T47D (cell line): ENCODE data around the gene VPS51.

ENCODE experiments used
- DNase-seq, 2 experiments: peaks; one replicate each; pipeline versions ENCODE4 v3.0.0 to v3.0.0-alpha.2; 2011 to 2012; ENCODE audit warnings: low read depth in 1 of 2, low spot score in 1 of 2
- JUND ChIP-seq: IDR thresholded peaks from 2 replicates; pipeline ENCODE4 v1.6.1; 2012; ENCODE audit warnings: low read depth
- in situ Hi-C: cut with HindIII; loops from 2 replicates; pipeline ENCODE4 v1.10.0; 2016; ENCODE audit warnings: low sequenced_read_pairs, low pct_unique_long_range_greater_than_20kb

VPS51 gene

DNA sequence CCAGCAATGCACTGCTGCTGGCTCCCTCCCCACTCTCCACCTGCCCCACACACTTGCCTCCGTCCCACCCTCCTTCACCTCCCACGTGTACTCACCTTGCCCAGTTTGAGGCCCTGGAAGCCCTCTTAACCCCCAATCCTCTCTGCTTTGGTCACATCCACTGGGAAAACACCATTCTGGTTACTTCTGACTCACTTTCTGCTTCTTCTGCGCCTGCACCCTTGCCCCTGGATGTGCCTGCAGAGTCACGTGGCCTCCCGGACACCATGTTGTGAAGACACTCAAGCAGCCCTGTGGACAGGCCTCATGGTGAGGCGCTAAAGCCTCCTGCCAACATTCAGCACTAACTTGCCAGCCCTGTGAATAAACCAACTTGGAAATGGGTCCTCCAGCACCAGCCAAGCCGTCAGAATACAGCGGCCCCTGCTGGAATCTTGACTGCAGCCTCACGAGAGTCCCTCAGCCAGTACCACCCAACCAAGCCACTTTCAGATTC is 35.1 kb upstream of the VPS51 start:
- in situ Hi-C loops: no loop called here
- no peak for TF ChIP-seq JUND
- DNase-seq: peak in 1 of 2 experiments; percentile 41

DNA sequence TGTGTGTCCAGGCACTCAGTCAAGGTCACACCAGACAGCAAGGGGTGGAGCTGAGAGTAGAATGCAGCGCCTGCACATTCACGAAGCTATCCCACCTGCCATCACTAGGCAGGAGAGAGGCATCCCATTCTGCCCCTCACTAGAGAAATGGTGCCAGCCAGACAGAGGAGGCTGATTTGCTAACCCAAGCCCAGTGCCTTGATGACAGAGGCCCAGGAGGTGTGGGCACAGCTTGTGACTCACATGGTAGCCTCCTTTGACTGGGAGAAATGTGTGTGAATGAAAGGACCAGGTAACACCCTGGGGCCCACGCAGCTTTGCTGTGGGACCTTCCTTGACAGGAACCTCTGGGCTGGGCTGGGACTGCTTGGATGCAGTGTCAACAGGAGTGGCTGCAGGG is 32.5 kb upstream of the VPS51 start:
- no peak for DNase-seq

DNA sequence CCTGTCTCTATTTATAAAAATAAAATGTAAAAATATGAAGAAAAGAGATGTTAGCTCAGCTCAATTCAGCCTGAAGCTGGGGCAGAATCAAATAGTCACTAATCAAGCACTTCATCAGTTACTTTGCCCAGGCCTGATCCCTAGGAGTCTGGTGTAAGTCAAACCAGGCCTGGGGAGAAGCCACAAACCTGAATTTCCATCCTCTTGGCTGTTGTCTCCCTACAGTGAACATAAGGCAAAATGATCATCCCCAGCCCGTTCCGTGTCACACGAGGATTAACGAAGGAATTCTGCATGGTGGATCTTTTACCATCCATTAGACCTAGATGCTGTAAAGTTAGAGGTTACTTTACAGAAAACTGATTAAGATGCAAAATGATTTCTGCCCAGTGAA is 31.2 kb upstream of the VPS51 start:
- in situ Hi-C loops: no loop called here
- no peak for TF ChIP-seq JUND

More for the DNA sequence above, 32.5 kb upstream of the VPS51 start:
- in situ Hi-C loops: no loop called here
- no peak for TF ChIP-seq JUND

DNA sequence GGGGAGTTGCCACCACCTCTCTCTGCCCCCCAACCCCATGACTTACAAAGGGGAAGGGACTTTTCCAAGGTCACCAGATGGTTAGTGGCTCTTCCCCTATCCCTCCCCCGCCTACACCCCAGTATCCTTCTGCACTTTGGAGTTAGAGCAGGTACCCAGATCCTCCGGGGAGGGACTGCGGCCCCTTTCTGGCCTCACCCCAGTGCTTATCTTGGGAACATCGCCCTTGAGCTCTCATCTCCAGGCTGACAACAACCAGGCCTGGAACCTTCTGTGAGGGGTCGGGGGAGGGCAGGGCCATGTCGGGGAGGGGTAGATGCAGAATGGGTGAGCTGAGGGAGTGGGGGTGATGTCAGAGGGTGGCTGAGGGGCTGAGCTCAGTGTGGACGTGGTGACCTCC is 30.2 kb upstream of the VPS51 start:
- in situ Hi-C loops: no loop called here
- no peak for DNase-seq
- TF ChIP-seq JUND: no peak

More for the DNA sequence above, 31.2 kb upstream of the VPS51 start:
- DNase-seq: no peak

DNA sequence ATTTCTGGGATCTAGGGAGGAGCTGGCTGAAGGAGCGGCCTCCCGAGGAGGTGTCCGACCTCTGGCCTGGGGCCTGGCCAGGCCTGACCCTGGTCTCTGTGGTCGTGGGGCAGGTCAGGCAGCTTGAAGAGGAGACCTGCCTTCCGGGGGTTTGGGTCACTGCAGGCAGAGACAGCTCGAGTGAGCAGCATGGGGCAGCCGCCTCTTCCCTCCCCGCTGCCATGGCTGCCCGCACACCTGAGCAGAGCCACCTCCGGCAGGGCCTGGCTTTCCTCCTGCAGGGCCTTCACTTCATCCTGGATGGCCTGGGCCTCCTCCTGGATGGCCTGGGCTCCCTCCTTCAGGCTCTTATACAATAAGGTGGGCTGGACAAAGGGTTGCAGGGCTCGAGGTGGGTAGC is 29.7 kb upstream of the VPS51 start:
- DNase-seq: no peak

DNA sequence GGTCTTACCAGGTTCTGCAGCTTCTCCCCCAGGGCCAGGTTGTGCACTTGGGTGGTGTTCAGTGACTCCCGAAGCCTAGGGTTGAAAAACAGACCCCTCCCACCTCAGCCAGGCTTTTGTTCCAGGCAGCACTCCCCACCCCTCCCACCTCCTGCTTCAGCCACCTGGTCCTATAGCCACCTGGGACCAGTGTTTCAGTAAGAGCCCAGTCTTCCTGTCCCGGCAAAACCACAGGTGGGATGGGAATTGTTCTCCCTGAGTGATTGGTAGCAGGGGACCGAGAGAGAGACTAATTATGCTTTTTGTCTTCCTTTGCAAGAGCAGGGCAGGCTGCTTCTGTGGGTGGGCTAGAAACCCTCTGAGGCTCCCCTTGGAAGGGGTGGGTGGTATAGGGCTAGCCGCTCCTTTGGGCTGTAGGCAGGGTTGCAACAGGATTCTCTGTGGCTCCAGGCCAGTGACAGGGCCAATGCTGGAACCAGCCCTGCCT is 29.2 kb upstream of the VPS51 start:
- DNase-seq: no peak
- in situ Hi-C loops: no loop called here
- no peak for TF ChIP-seq JUND

More for the DNA sequence above, 29.7 kb upstream of the VPS51 start:
- in situ Hi-C loops: no loop called here
- TF ChIP-seq JUND: no peak

DNA sequence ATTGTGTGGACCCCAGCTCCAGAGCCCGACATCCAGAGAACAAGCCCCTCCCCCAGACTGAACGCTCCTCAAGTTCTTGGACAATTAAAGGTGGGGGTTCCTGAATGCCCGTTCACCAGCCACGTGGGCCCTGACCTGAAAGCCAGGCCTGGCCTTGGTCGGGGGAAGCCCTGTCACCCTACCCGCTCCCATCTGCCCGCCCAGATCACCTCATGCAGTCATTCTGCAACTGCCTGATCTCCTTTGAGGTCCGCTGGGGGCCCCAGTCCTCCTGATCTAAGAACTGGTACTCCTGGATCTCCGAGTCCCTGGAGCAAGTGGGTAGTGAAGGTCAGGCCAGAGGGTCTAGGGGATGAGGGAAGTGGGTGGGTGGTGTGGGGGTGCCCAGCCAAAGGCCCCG is 28.6 kb upstream of the VPS51 start:
- in situ Hi-C loops: no loop called here
- no peak for DNase-seq
- no peak for TF ChIP-seq JUND

DNA sequence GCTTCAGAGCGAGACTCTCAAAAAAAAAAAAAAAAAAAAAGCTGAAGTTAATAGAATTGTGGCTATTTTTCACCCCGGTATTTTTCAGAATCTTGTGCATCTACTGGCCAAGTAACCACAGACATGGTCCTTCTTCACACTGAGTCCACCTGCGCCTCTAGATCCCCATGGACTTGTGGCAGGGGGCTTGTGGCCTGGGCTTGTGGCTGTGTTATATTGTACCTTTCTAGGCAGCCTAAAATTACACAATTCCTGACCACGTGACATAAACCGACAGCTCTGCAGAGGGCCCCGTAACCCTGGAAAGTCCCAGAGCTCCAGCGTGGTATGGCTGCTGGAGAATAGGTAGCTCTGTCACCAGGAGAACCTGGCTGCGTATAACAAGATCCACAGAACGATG is 26.8 kb upstream of the VPS51 start:
- DNase-seq: no peak
- in situ Hi-C loops: no loop called here
- no peak for TF ChIP-seq JUND

DNA sequence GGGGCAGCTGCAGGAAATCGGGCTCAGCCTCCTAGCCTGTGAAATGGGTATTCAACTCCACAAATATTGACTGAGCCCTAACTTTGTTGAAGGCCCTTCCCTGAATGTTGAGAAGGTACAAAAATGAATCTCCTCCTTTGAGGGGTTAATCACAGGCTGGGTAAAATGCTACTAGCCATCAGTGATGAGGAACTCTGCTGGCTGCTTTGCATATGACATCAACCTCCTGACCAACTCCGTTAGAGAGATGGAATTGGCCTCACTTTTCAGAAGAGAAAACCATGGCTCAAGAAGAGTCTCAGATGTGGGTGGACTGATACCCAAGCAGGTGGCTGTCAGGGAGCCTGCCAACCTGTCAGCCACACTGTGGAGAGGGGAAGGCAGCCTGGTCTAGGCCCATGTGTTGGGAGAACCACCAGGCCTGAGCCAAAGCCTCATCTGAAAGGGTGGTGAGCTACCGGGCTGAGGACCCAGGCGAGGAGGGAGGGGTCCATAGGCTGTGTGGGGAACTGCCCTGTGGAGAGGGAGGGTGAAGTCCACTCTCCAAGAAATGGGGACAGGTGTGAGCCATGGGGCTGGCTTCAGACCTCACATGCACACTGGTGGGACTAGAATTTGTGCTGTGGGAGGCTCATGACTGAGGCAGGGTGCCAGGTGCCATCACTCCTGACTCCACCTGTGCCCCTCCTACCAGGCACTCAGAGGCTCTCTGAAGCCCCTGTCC is 23.9 kb upstream of the VPS51 start:
- DNase-seq: no peak
- TF ChIP-seq JUND: no peak
- in situ Hi-C loops: no loop called here

DNA sequence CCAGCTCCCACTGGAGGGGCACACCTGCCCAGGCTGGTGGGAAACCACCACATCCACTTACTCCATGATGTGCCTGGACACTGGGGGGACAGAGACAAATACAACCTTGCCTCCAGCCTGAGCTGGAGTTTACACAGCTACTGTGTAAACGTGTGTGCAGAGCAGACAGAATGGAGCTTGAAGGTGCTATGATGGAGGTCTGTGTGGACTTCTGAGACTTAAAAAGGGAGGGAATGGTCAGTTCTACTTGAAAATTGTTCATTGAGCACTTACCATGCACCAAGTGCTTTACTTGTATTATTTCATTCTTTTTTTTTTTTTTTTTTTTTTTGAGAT is 23.4 kb upstream of the VPS51 start:
- no peak for TF ChIP-seq JUND
- in situ Hi-C loops: no loop called here
- no peak for DNase-seq

DNA sequence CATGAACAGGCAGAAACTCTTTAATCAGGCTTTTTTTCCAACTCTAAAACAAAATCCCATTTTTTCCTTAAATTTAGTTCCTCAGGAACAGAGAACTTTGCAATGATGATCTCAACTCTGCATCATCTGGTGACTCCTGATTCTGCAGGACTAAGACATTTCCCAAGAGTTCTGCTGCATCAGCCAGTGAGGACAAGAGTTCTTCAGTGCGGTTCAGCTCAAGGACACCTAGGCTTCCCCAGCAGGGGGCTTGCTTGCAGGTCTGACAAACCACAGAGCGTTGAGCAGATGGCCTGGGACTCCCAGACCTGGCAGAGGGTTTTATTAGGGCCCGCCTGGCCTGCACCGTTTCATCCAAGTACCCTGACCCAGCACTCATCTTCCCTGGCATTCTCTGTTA is 18.6 kb upstream of the VPS51 start:
- TF ChIP-seq JUND: no peak
- in situ Hi-C loops: no loop called here
- no peak for DNase-seq

DNA sequence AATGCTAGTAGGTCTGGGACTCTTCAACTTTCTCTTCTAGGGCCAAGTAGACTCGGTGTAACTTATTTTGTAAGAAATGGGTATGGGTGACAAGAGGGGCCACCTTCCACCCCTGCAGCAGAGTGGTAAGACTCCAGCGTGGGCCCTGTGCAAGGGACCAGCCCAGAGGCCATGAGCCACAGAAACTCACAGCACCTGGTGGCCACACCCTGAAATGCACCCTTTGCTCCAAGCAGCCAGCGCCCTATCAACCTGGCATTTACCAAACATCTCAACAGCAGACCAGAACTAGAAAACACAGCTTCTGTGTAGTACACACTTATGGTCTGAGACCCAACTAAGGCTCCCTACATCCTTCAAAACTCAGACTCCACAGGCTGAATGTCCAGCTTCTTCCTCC is 17.9 kb upstream of the VPS51 start:
- peak; percentile 52 to 71 for DNase-seq
- in situ Hi-C loops: no loop called here
- no peak for TF ChIP-seq JUND

DNA sequence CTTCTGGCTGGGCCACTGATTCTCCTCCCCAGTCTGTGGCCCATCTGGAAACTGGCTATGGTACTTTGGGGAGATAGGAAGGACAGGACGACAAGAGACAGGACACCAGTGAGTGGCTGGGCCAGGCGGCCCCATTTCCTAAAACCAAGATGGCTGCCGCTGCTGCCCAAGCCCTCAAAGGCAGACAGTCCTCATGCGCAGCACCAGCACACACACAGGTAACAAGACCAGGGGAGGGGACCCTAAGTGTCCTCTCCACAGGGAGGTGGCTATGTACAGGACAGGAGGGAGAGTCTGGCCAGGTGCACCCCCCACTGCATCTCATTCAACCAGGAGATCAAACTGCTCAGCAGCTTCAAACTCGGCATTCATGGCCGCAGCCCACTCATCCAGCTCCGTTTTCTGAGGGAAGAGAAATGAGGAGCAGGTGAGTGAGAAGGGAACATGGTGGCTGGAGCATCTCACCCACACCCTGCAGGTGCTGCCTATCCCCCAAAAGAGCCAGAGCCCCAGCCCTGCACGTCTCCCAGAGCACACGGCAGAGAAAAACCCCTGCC is 17.1 kb upstream of the VPS51 start:
- DNase-seq: no peak
- TF ChIP-seq JUND: no peak
- in situ Hi-C loops: no loop called here
